HepG2 (cell line): ENCODE measurements around the gene LATS1. TPM values are rescaled to one million over a fixed set of nuclear protein-coding genes. Genes with fewer than 3 reads are reported as not detected.

Experiments
- AGO1 ChIP-seq: fragments of 200-400 bp; formaldehyde crosslinking; IDR thresholded peaks from 2 replicates; pipeline ENCODE4 v1.6.1; 2017; ENCODE audit warnings: mild to moderate bottlenecking, low read depth, low read length, moderate library complexity; ENCODE audit not compliant: poor library complexity, severe bottlenecking
- BCL6 ChIP-seq: IDR thresholded peaks from 2 replicates; pipeline ENCODE4 v1.6.1; 2016; ENCODE audit warnings: missing genetic modification reagents, missing compliant biosample characterization
- CSRNP1 ChIP-seq: sonication (generic); formaldehyde crosslinking; IDR thresholded peaks from 2 replicates; pipeline ENCODE4 v1.8.1; 2023; ENCODE audit warnings: mild to moderate bottlenecking, missing genetic modification reagents
- ETV6 ChIP-seq: sonication (generic); formaldehyde crosslinking; conservative IDR thresholded peaks from 2 replicates; pipeline ENCODE4 v1.4.0; 2020; ENCODE audit warnings: missing genetic modification reagents
- KLF13 ChIP-seq: sonication (generic); formaldehyde crosslinking; IDR thresholded peaks from 2 replicates; pipeline ENCODE4 v1.4.0; 2020; ENCODE audit warnings: mild to moderate bottlenecking, missing genetic modification reagents
- MAFF ChIP-seq: IDR thresholded peaks from 2 replicates; pipeline ENCODE4 v1.6.1; 2011; ENCODE audit warnings: low read depth, low read length, improper control_type of control experiment
- MAFK ChIP-seq, 2 experiments: IDR thresholded peaks in 1 of 2; conservative IDR thresholded peaks in 1 of 2; 2 replicates each; pipeline ENCODE4 v1.6.1; 2011; ENCODE audit warnings: improper control_type of control experiment in 2 of 2, low read length in 2 of 2
- MYNN ChIP-seq: sonication (generic); formaldehyde crosslinking; IDR thresholded peaks from 2 replicates; pipeline ENCODE4 v1.4.0; 2020; ENCODE audit warnings: mild to moderate bottlenecking, low read depth, missing genetic modification reagents
- NR2F6 ChIP-seq, 2 experiments: IDR thresholded peaks; 2 replicates each; pipeline ENCODE4 v1.6.1; 2016; ENCODE audit warnings: antibody characterized with exemption in 1 of 2, mild to moderate bottlenecking in 1 of 2
- PTBP1 ChIP-seq: fragments of 200-400 bp; formaldehyde crosslinking; IDR thresholded peaks from 2 replicates; pipeline ENCODE4 v1.6.1; 2018; ENCODE audit warnings: low read length, low read depth; ENCODE audit not compliant: poor library complexity, severe bottlenecking
- RBM22 ChIP-seq: fragments of 200-400 bp; formaldehyde crosslinking; optimal IDR thresholded peaks from 2 replicates; pipeline ENCODE3; 2017; ENCODE audit warnings: mild to moderate bottlenecking, low read length, moderate library complexity
- STAG1 ChIP-seq: sonication (generic); formaldehyde crosslinking; IDR thresholded peaks from 2 replicates; pipeline ENCODE4 v1.4.0; 2020; ENCODE audit warnings: missing genetic modification reagents
- TFDP2 ChIP-seq: sonication (generic); formaldehyde crosslinking; IDR thresholded peaks from 2 replicates; pipeline ENCODE4 v1.4.0; 2020; ENCODE audit warnings: missing genetic modification reagents
- ZBTB34 ChIP-seq: sonication (generic); formaldehyde crosslinking; IDR thresholded peaks from 2 replicates; pipeline ENCODE4 v1.8.0; 2022; ENCODE audit warnings: mild to moderate bottlenecking, missing genetic modification reagents
- ZBTB39 ChIP-seq: sonication (generic); formaldehyde crosslinking; IDR thresholded peaks from 2 replicates; pipeline ENCODE4 v1.5.0; 2020; ENCODE audit warnings: missing genetic modification reagents
- ZC3H4 ChIP-seq: sonication (generic); formaldehyde crosslinking; IDR thresholded peaks from 2 replicates; pipeline ENCODE4 v1.4.0; 2020; ENCODE audit warnings: missing genetic modification reagents, borderline replicate concordance
- ZFY ChIP-seq: sonication (generic); formaldehyde crosslinking; IDR thresholded peaks from 2 replicates; pipeline ENCODE4 v1.4.0; 2020; ENCODE audit warnings: missing genetic modification reagents
- ZNF160 ChIP-seq: sonication (generic); formaldehyde crosslinking; IDR thresholded peaks from 2 replicates; pipeline ENCODE4 v1.8.0; 2022; ENCODE audit warnings: mild to moderate bottlenecking, inconsistent platforms, missing genetic modification reagents
- ZNF326 ChIP-seq: sonication (generic); formaldehyde crosslinking; IDR thresholded peaks from 2 replicates; pipeline ENCODE4 v1.4.0; 2020; ENCODE audit warnings: missing genetic modification reagents, borderline replicate concordance
- ZNF329 ChIP-seq: sonication (generic); formaldehyde crosslinking; IDR thresholded peaks from 2 replicates; pipeline ENCODE4 v1.9.0; 2021; ENCODE audit warnings: low read depth, mild to moderate bottlenecking, missing genetic modification reagents
- ZNF383 ChIP-seq: sonication (generic); formaldehyde crosslinking; IDR thresholded peaks from 2 replicates; pipeline ENCODE4 v1.4.0; 2020; ENCODE audit warnings: missing genetic modification reagents, mild to moderate bottlenecking, borderline replicate concordance
- ZNF773 ChIP-seq: sonication (generic); formaldehyde crosslinking; IDR thresholded peaks from 2 replicates; pipeline ENCODE4 v1.4.0; 2020; ENCODE audit warnings: missing genetic modification reagents, borderline replicate concordance
- ZSCAN31 ChIP-seq: sonication (generic); formaldehyde crosslinking; IDR thresholded peaks from 2 replicates; pipeline ENCODE4 v1.5.0; 2020; ENCODE audit warnings: low read depth, mild to moderate bottlenecking, missing genetic modification reagents
- polyA plus RNA-seq, 8 experiments: library from polyadenylated mRNA; depleted of rRNA in 3 of 8; stranded (reverse) in 7 of 8; unstranded in 1 of 8; fragments of >200 nt; fragmentation: Illumina TruSeq in 4 of 8; extraction: Trizol in 4 of 8; gene quantifications; 2 replicates each; pipeline versions ENCODE4 v1.2.1 to v1.2.3, GENCODE V29; 2011 to 2016; ENCODE audit warnings: low read depth in 4 of 8, missing spikeins in 1 of 8, mixed read lengths in 1 of 8; ENCODE audit not compliant: insufficient read depth in 1 of 8
- total RNA-seq, 5 experiments: library from RNA; depleted of rRNA; stranded (reverse); fragments of >200 nt; fragmentation: Illumina TruSeq; extraction: Trizol; gene quantifications; 2 replicates each; pipeline ENCODE4 v1.2.3, GENCODE V29; 2016; ENCODE audit warnings: low read depth in 1 of 5

LATS1 gene
- total and polyA plus RNA-seq, 2 of the 13 experiments (the other 11 are each of a cell fraction or from before 2014, with no cell fraction given), result 9.9 to 12.6 TPM

- TF ChIP-seq TFDP2 (CRISPR knock-in tag) (peak; percentile 95), ZC3H4 (CRISPR knock-in tag) (no peak), ZSCAN31 (peak; percentile 87), ZNF329 (CRISPR knock-in tag) (0 out of 2 replicates have a peak, but pooled peaks have one; percentile 39), BCL6 (peak; percentile 51), KLF13 (CRISPR knock-in tag) (no peak), ZNF773 (CRISPR knock-in tag) (no peak; the same call in 1 of the 2 replicates), ZNF326 (CRISPR knock-in tag) (no peak), CSRNP1 (peak; percentile 63), ZBTB34 (CRISPR knock-in tag) (no peak), MAFK (conservative IDR thresholded peaks at IDR 0.05 in 1 of 2, IDR thresholded peaks at IDR 0.05 in 1 of 2; ENCODE audit: low read length in 2 of 2) (peak; percentile 82 to 85), ZBTB39 (CRISPR knock-in tag) (no peak), AGO1 (no peak), ZNF160 (no peak), MYNN (CRISPR knock-in tag) (no peak), ZFY (peak; percentile 97), STAG1 (no peak), ZNF383 (CRISPR knock-in tag) (peak; percentile 92; the same call in 1 of the 2 replicates), RBM22 (no peak), NR2F6 (IDR thresholded peaks at IDR 0.05) (peak; percentile 65), NR2F6 (CRISPR knock-in tag; IDR thresholded peaks at IDR 0.05) (peak; percentile 57), PTBP1 (peak; percentile 66), MAFF (peak; percentile 65), ETV6 (peak; percentile 86)
These were observed 28.4 kb upstream of the LATS1 start, which contains the start of gene NUP43 (continued) for GRCh38 chr6:149746147-149746946.
